K562 (cell line): ENCODE results near the gene ERAL1. TPM values are rescaled to one million over a fixed set of nuclear protein-coding genes. Genes with fewer than 3 reads are reported as not detected.

Experiments used
- BHLHE40 ChIP-seq: IDR thresholded peaks from 2 replicates; pipeline ENCODE4 v1.6.1; 2011; ENCODE audit warnings: low read length, improper control_type of control experiment
- COPS2 ChIP-seq: fragments of 450-650 bp; conservative IDR thresholded peaks from 2 replicates; pipeline ENCODE4 v1.6.1; 2016; ENCODE audit warnings: mild to moderate bottlenecking, moderate library complexity
- FOS ChIP-seq: IDR thresholded peaks from 3 replicates; pipeline ENCODE4 v1.6.1; 2011; ENCODE audit not compliant: insufficient read length; ENCODE audit errors: extremely low read depth
- HDAC2 ChIP-seq: fragments of 450-650 bp; IDR thresholded peaks from 2 replicates; pipeline ENCODE4 v1.6.1; 2016; ENCODE audit warnings: mild to moderate bottlenecking
- MEF2A ChIP-seq: IDR thresholded peaks from 2 replicates; pipeline ENCODE4 v1.6.1; 2011; ENCODE audit warnings: low read depth, mild to moderate bottlenecking, low read length, moderate library complexity; ENCODE audit not compliant: control insufficient read depth
- MEF2D ChIP-seq: conservative IDR thresholded peaks from 2 replicates; pipeline ENCODE4 v1.6.1; 2016; ENCODE audit warnings: low read depth, missing genetic modification characterization, missing compliant biosample characterization
- NCOR1 ChIP-seq: fragments of 450-650 bp; IDR thresholded peaks from 2 replicates; pipeline ENCODE4 v1.6.1; 2016; ENCODE audit warnings: mild to moderate bottlenecking, moderate library complexity
- PHF8 ChIP-seq: fragments of 200-600 bp; sonication (generic); IDR thresholded peaks from 2 replicates; pipeline ENCODE4 v1.6.1; 2012; ENCODE audit warnings: mixed run types, mild to moderate bottlenecking, inconsistent platforms, low read length, moderate library complexity, borderline replicate concordance
- RAD21 ChIP-seq, 2 experiments: fragments of 250-450 bp in 1 of 2; fragments of 450-650 bp in 1 of 2; sonication (Bioruptor Pico) in 1 of 2; formaldehyde crosslinking in 1 of 2; IDR thresholded peaks in 1 of 2; conservative IDR thresholded peaks in 1 of 2; 2 replicates each; pipeline versions ENCODE4 v1.4.0 to v1.8.0; 2020 to 2022; ENCODE audit warnings: mild to moderate bottlenecking in 2 of 2, moderate library complexity in 1 of 2
- RHOXF2B ChIP-seq: fragments of 250-450 bp; sonication (Bioruptor Pico); conservative IDR thresholded peaks from 2 replicates; pipeline ENCODE4 v1.5.1; 2021
- RNF2 ChIP-seq: sonication (generic); IDR thresholded peaks from 2 replicates; pipeline ENCODE4 v1.6.1; 2016
- SMAD2 ChIP-seq: fragments of 150-350 bp; IDR thresholded peaks from 2 replicates; pipeline ENCODE4 v1.6.1; 2014; ENCODE audit warnings: low read depth, mild to moderate bottlenecking, low read length
- SNIP1 ChIP-seq: fragments of 450-650 bp; IDR thresholded peaks from 2 replicates; pipeline ENCODE4 v1.7.1; 2017; ENCODE audit warnings: low read depth, mild to moderate bottlenecking
- TEAD4 ChIP-seq, 2 experiments: sonication (generic) in 1 of 2; formaldehyde crosslinking in 1 of 2; IDR thresholded peaks; 2 replicates each; pipeline versions ENCODE4 v1.6.1 to v1.8.0; 2012 to 2022; ENCODE audit warnings: borderline replicate concordance in 1 of 2, inconsistent platforms in 1 of 2, low read length in 1 of 2, mild to moderate bottlenecking in 1 of 2, missing genetic modification reagents in 1 of 2
- ZBED1 ChIP-seq: IDR thresholded peaks from 2 replicates; pipeline ENCODE4 v1.6.1; 2014
- ZFP30 ChIP-seq: fragments of 250-450 bp; sonication (Bioruptor Pico); IDR thresholded peaks from 2 replicates; pipeline ENCODE4 v1.8.0; 2022; ENCODE audit warnings: moderate library complexity, mild to moderate bottlenecking, inconsistent platforms, borderline replicate concordance
- ZNF143 ChIP-seq: sonication (generic); formaldehyde crosslinking; IDR thresholded peaks from 2 replicates; pipeline ENCODE4 v1.9.0; 2022; ENCODE audit warnings: mild to moderate bottlenecking, missing genetic modification reagents
- ZNF217 ChIP-seq: sonication (generic); formaldehyde crosslinking; IDR thresholded peaks from 2 replicates; pipeline ENCODE4 v1.8.0; 2022; ENCODE audit warnings: mild to moderate bottlenecking, missing genetic modification reagents
- ZNF444 ChIP-seq: fragments of 250-450 bp; sonication (Bioruptor Pico); IDR thresholded peaks from 2 replicates; pipeline ENCODE4 v1.4.0; 2020; ENCODE audit warnings: mild to moderate bottlenecking, moderate library complexity
- ZNF644 ChIP-seq: fragments of 200-800 bp; sonication (Bioruptor generic); IDR thresholded peaks from 2 replicates; pipeline ENCODE4 v1.6.1; 2016; ENCODE audit warnings: low read depth, missing genetic modification characterization, missing compliant biosample characterization
- polyA plus RNA-seq, 8 experiments: library from polyadenylated mRNA; depleted of rRNA in 4 of 8; stranded (reverse) in 5 of 8; unstranded in 3 of 8; fragments of >200 nt; fragmentation: Nextera tagmentation in 2 of 8; fragmentation: Illumina TruSeq in 1 of 8; extraction: Ambion mirVana in 2 of 8; extraction: Trizol in 1 of 8; gene quantifications; 2 replicates each; pipeline versions ENCODE4 v1.2.1 to v1.2.3, GENCODE V29; 2011 to 2014; ENCODE audit warnings: inconsistent platforms in 1 of 8, missing spikeins in 1 of 8
- total RNA-seq, 7 experiments: library from RNA; depleted of rRNA in 6 of 7; stranded (reverse); fragments of >200 nt in 6 of 7; fragmentation: Illumina TruSeq in 2 of 7; extraction: Trizol in 2 of 7; gene quantifications; 2 replicates each; pipeline versions ENCODE4 v1.2.1 to v1.2.3, GENCODE V29; 2011 to 2021; ENCODE audit warnings: low replicate concordance in 1 of 7
- TF ChIP-seq, protein P1 (sequence below): sonication (generic); formaldehyde crosslinking; IDR thresholded peaks from 2 replicates; pipeline ENCODE4 v1.5.0; 2020; ENCODE audit warnings: missing genetic modification reagents
- TF ChIP-seq, protein P2 (sequence below): fragments of 450-650 bp; formaldehyde crosslinking; IDR thresholded peaks from 2 replicates; pipeline ENCODE4 v1.4.0; 2020; ENCODE audit warnings: mild to moderate bottlenecking, moderate library complexity
- TF ChIP-seq, protein P3 (sequence below): fragments of 250-450 bp; sonication (Bioruptor Pico); IDR thresholded peaks from 2 replicates; pipeline ENCODE4 v1.4.0; 2020; ENCODE audit warnings: borderline replicate concordance
- TF ChIP-seq, protein P4 (sequence below): conservative IDR thresholded peaks from 2 replicates; pipeline ENCODE4 v1.6.1; 2011; ENCODE audit warnings: low read depth, mild to moderate bottlenecking, low read length; ENCODE audit not compliant: control insufficient read depth

ERAL1 gene
- total and polyA plus RNA-seq, 9 of the 15 experiments (the other 6 are each of a cell fraction or from before 2014, with no cell fraction given): 37.5 to 351 (median 106) TPM

DNA sequence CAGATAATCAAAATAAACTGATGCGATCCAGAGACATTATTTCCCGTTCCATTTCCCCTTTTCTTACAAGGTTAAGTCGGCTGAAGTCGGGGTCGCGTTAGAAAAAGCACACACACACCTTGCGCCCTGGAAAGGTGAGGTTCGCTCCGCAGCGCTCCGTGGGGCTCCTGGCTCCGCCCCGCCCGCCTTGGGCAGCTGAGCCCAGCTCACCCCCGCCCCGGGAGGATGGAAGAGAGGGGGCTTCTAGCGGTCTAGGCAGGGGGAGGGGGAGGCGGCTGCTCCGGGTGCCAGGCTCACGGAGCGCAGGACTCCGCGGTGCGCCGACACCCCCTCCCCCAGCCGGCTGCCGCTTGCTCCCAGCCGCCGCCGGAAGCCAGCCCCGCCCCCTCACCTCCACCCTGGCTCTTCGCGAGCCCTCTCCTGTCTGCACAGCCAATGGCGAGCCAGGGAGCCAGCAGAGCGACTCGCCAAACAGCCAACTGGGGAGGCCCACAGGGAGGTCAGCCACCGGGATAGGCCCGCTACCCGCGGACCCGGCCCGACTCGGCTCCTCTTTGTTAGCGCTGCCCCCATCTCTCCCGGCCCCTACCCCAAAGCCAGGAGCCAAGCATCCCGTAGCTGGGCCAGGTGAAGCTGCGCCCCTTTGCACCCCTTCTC lies 42.6 kb upstream of the ERAL1 start (continued):
- TF ChIP-seq ZFP30 (CRISPR knock-in tag): no peak
- TF ChIP-seq, protein P1, sequence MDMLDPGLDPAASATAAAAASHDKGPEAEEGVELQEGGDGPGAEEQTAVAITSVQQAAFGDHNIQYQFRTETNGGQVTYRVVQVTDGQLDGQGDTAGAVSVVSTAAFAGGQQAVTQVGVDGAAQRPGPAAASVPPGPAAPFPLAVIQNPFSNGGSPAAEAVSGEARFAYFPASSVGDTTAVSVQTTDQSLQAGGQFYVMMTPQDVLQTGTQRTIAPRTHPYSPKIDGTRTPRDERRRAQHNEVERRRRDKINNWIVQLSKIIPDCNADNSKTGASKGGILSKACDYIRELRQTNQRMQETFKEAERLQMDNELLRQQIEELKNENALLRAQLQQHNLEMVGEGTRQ (CRISPR knock-in tag): no peak
- TF ChIP-seq MEF2D (tag): no peak
- no peak for TF ChIP-seq MEF2A
- 0 out of 2 replicates have a peak, but pooled peaks have one; percentile 28 for TF ChIP-seq ZBED1
- TF ChIP-seq, protein P2, sequence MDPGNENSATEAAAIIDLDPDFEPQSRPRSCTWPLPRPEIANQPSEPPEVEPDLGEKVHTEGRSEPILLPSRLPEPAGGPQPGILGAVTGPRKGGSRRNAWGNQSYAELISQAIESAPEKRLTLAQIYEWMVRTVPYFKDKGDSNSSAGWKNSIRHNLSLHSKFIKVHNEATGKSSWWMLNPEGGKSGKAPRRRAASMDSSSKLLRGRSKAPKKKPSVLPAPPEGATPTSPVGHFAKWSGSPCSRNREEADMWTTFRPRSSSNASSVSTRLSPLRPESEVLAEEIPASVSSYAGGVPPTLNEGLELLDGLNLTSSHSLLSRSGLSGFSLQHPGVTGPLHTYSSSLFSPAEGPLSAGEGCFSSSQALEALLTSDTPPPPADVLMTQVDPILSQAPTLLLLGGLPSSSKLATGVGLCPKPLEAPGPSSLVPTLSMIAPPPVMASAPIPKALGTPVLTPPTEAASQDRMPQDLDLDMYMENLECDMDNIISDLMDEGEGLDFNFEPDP: no peak
- peak; percentile 81 for TF ChIP-seq ZNF444 (CRISPR knock-in tag)
- peak; percentile 33; the same call in 1 of the 2 replicates for TF ChIP-seq HDAC2
- peak; percentile 60; the same call in 1 of the 2 replicates for TF ChIP-seq PHF8
- no peak for TF ChIP-seq RNF2
- TF ChIP-seq ZNF217 (CRISPR knock-in tag): no peak
- no peak for TF ChIP-seq SMAD2
- TF ChIP-seq, protein P3, sequence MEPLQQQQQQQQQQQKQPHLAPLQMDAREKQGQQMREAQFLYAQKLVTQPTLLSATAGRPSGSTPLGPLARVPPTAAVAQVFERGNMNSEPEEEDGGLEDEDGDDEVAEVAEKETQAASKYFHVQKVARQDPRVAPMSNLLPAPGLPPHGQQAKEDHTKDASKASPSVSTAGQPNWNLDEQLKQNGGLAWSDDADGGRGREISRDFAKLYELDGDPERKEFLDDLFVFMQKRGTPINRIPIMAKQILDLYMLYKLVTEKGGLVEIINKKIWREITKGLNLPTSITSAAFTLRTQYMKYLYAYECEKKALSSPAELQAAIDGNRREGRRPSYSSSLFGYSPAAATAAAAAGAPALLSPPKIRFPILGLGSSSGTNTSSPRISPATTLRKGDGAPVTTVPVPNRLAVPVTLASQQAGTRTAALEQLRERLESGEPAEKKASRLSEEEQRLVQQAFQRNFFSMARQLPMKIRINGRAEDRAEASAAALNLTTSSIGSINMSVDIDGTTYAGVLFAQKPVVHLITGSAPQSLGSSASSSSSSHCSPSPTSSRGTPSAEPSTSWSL (CRISPR knock-in tag): no peak
- no peak for TF ChIP-seq ZNF143
- no peak for TF ChIP-seq RAD21 (CRISPR knock-in tag; conservative IDR thresholded peaks at IDR 0.05 in 1 of 2, IDR thresholded peaks at IDR 0.05 in 1 of 2)
- TF ChIP-seq COPS2: no peak
- TF ChIP-seq, protein P4, sequence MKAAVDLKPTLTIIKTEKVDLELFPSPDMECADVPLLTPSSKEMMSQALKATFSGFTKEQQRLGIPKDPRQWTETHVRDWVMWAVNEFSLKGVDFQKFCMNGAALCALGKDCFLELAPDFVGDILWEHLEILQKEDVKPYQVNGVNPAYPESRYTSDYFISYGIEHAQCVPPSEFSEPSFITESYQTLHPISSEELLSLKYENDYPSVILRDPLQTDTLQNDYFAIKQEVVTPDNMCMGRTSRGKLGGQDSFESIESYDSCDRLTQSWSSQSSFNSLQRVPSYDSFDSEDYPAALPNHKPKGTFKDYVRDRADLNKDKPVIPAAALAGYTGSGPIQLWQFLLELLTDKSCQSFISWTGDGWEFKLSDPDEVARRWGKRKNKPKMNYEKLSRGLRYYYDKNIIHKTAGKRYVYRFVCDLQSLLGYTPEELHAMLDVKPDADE: peak; percentile 53; the same call in 1 of the 2 replicates
- TF ChIP-seq SNIP1: no peak
- TF ChIP-seq FOS: peak; percentile 97
- no peak for TF ChIP-seq TEAD4 (IDR thresholded peaks at IDR 0.05; ENCODE audit: low read length)
- TF ChIP-seq TEAD4 (CRISPR knock-in tag; IDR thresholded peaks at IDR 0.05; ENCODE audit: borderline replicate concordance): no peak
- 0 out of 2 replicates have a peak, but pooled peaks have one; percentile 12 for TF ChIP-seq BHLHE40
- no peak for TF ChIP-seq RHOXF2B (CRISPR knock-in tag)
- no peak for TF ChIP-seq NCOR1
- TF ChIP-seq ZNF644: no peak
